Common myeloid progenitor, CD34-positive (primary cell): ENCODE results near the gene CDH26.

Experiments
- CTCF ChIA-PET: fragments of 350-600 bp; sonication (Branson Sonifier 250); formaldehyde crosslinking; loops from one replicate; lab custom pipeline; 2021; ENCODE audit warnings: antibody characterized with exemption; lab: Charles Lee
- POLR2A ChIA-PET: fragments of 350-600 bp; sonication (Branson Sonifier 250); formaldehyde crosslinking; loops from one replicate; lab custom pipeline; 2021; ENCODE audit warnings: antibody characterized with exemption; lab: Charles Lee
- DNase-seq, 3 donors: peaks; one replicate each; pipeline versions ENCODE4 v3.0.0 to v3.0.0-alpha.2; 2013
- H3K27ac ChIP-seq, 2 experiments: 1 replicate in 1 of 2; 2 replicates in 1 of 2; pipeline ENCODE4 v1.7.0; 2013; ENCODE audit warnings: inconsistent platforms in 2 of 2, low read length in 2 of 2, mild to moderate bottlenecking in 2 of 2, low read depth in 1 of 2, moderate library complexity in 1 of 2; ENCODE audit not compliant: severe bottlenecking in 2 of 2, insufficient read depth in 1 of 2, poor library complexity in 1 of 2
- H3K27me3 ChIP-seq, 5 experiments: replicated peaks in 2 of 5; 1 replicate in 3 of 5; 2 replicates in 2 of 5; pipeline versions ENCODE4 v1.6.1 to v1.7.0; 2013; ENCODE audit warnings: low read length in 4 of 5, mild to moderate bottlenecking in 2 of 5, moderate library complexity in 2 of 5, inconsistent platforms in 1 of 5; ENCODE audit not compliant: insufficient read depth in 5 of 5, control insufficient read depth in 4 of 5
- H3K36me3 ChIP-seq, 4 experiments: 1 replicate in 2 of 4; 2 replicates in 2 of 4; pipeline versions ENCODE4 v1.6.1 to v1.7.0; 2013; ENCODE audit warnings: low read length in 3 of 4, control low read depth in 1 of 4, mild to moderate bottlenecking in 1 of 4; ENCODE audit not compliant: control insufficient read depth in 4 of 4, insufficient read depth in 4 of 4
- H3K4me1 ChIP-seq, 4 experiments: 1 replicate in 3 of 4; 2 replicates in 1 of 4; pipeline versions ENCODE4 v1.6.1 to v1.7.1; 2013; ENCODE audit warnings: low read length in 3 of 4, mild to moderate bottlenecking in 3 of 4, control low read depth in 1 of 4, inconsistent platforms in 1 of 4, moderate library complexity in 1 of 4; ENCODE audit not compliant: control insufficient read depth in 4 of 4, insufficient read depth in 4 of 4; ENCODE audit errors: control extremely low read depth in 1 of 4
- H3K4me3 ChIP-seq, 7 experiments: 1 replicate in 4 of 7; 2 replicates in 3 of 7; pipeline versions ENCODE4 v1.5.1 to v1.7.0; 2013; ENCODE audit warnings: mild to moderate bottlenecking in 7 of 7, low read length in 6 of 7, moderate library complexity in 6 of 7, inconsistent platforms in 2 of 7, low read depth in 2 of 7, control low read depth in 1 of 7; ENCODE audit not compliant: insufficient read depth in 4 of 7, control insufficient read depth in 1 of 7; ENCODE audit errors: extremely low read depth in 1 of 7
- H3K9me3 ChIP-seq, 5 experiments: 1 replicate in 4 of 5; 2 replicates in 1 of 5; pipeline versions ENCODE4 v1.6.1 to v1.7.1; 2013; ENCODE audit warnings: low read length in 4 of 5, mild to moderate bottlenecking in 2 of 5, inconsistent platforms in 1 of 5, low read depth in 1 of 5, moderate library complexity in 1 of 5; ENCODE audit not compliant: control insufficient read depth in 4 of 5, insufficient read depth in 2 of 5; ENCODE audit errors: control extremely low read depth in 1 of 5
- WGBS: methylation state at CpG from one replicate; pipeline ENCODE4 v1.1.5; 2013; ENCODE audit not compliant: insufficient coverage; 5-methylcytosine and 5-hydroxymethylcytosine counted together

Gene CDH26

DNA sequence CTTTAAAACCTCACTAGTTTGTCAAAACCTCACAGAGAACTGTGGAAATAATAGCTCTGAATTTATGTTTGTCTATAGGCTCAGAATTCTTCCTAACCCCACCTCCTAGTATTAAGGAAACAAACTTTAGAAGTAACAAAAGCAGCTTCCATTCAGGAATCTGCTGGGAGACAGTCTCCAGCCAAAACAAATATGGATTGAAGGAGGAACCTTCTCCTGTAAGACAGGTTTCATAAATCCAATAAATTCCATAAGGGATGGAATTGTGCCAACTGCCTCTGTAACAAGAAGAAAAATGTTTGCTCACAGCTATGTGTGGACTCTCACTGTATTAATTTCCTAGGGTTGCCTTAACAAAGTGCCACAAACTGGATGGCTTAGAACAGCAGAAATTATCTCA, 32.3 kb upstream of the CDH26 start:
- Histone ChIP-seq H3K27ac (no peak overlapping the region), H3K4me3 (no peak overlapping the region), H3K27me3 (peaks cover 0 to 7% (median 0%) of the 10 kb centered on the region in 5 experiments), H3K4me1 (no peaks in the 10 kb centered on the region), H3K36me3 (no peaks in the 10 kb centered on the region), H3K9me3 (no peaks in the 10 kb centered on the region)
- no peak for DNase-seq
- CTCF ChIA-PET = interaction anchor here (2.6 kb wide), 1 partner anchor 10 kb away, joined by 8 read pairs; no protein-coding TSS in a partner anchor
- POLR2A ChIA-PET = no interaction called here

- 100% methylated on average over 6 of the region's 9 CpGs for WGBS
- no peaks in the 10 kb centered on the region for H3K36me3 ChIP-seq
- ChIA-PET CTCF (interaction anchor here (1.2 kb wide), 1 partner anchor 9 kb away, joined by 3 read pairs; the partner anchor contains the start of genes FAM217B and PPP1R3D), POLR2A (no interaction called here)
- H3K4me1 ChIP-seq = peaks cover 0 to 10% (median 6%) of the 10 kb centered on the region in 4 experiments
- H3K27ac ChIP-seq = no peak overlapping the region
- H3K27me3 ChIP-seq = peaks cover 0 to 7% (median 0%) of the 10 kb centered on the region in 5 experiments
- no peaks in the 10 kb centered on the region for H3K9me3 ChIP-seq
- no peak for DNase-seq
- H3K4me3 ChIP-seq = no peak overlapping the region
These were observed 26.5 kb upstream of the CDH26 start for GRCh38 chr20:59931511-59932312.

DNA sequence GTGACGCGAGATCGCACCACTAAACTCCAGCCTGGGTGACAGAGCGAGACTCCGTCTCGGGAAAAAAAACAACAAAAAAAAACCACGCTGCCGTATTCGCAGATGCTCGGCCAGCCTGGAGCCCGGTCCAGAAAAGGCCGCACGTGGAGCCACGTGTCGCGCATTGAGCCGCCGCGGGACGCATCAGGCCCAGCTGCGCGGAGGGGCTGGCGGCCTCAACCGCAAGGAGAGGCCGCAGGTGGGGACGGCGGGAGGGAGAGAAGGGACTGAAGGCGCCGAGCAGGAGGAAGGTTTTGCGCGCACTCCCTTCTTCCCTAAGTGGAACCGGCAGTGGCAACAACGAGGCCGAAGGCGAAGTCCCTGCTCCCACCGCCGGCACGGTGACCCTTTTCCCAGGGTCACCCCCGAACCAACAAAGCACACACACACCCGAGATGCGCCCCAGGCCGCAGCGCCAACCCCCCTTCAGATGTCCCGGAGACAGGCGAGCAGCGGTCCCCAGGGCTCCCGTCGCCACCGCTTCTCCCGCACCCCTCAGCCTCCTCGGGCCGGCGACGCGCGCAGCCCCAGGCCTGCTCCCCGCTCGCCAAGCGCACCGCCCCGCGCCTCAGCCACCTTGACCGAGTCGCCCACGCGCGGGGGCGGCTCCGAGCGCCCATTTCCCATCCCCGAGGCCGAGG, 25.5 kb upstream of the CDH26 start:
- WGBS = 85% methylated on average over 65 of the region's 72 CpGs
- H3K36me3 ChIP-seq = no peaks in the 10 kb centered on the region
- ChIA-PET CTCF (no interaction called here), POLR2A (no interaction called here)
- no peaks in the 10 kb centered on the region for H3K27me3 ChIP-seq
- no peaks in the 10 kb centered on the region for H3K9me3 ChIP-seq
- no peak overlapping the region for H3K27ac ChIP-seq
- peaks cover 0 to 13% (median 10%) of the 10 kb centered on the region in 4 experiments for H3K4me1 ChIP-seq
- no peak for DNase-seq
- no peak overlapping the region for H3K4me3 ChIP-seq

DNA sequence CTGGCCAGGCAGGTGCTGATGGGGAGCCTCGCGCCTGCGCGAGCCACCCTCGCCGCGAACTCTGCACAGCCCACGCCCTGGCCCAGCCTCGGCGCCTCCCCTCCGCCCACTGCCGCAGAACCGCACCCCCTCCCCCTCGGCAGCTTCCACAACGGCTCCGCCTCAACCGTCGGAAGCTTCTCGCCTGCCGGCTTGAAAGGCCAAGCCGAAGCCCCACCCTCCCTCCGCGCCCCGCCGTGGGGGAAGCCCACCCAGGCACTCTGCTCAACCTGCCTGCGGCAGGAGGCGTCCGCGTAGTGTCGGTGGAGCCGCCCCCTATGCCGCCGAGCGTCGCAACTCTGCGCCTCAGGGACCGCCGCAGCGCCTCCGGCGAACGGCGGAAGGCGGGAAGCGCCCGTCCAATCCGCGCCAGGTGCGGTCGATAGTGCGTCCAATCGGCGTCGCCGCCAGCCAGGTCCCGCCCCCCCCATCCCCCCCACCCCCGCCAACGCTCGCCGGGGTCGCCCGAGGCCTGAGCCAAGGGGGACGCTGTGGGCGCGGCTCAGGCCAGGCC, 24.9 kb upstream of the CDH26 start, which contains the start of gene SYCP2:
Gene SYCP2, minus strand, starts transcription at position 342 of the 553 bp plus-strand sequence. CDS start 11,224 bp downstream, outside the sequence.
- WGBS = 47% methylated on average over 33 of the region's 65 CpGs
- DNase-seq = peak; percentile 43 to 71 (median 68)
- H3K9me3 ChIP-seq = no peaks in the 10 kb centered on the region
- H3K36me3 ChIP-seq = no peaks in the 10 kb centered on the region
- peaks cover 0 to 19% (median 15%) of the 10 kb centered on the region in 4 experiments for H3K4me1 ChIP-seq
- ChIA-PET CTCF (interaction anchor here (1.1 to 2.8 kb wide), 3 partner anchors 12 to 36 kb away, joined by 3 to 22 read pairs (median 3); no protein-coding TSS in a partner anchor), POLR2A (no interaction called here)
- no peak within 1 kb of the TSS for H3K27ac ChIP-seq
- H3K27me3 ChIP-seq = no peaks in the 10 kb centered on the region
- H3K4me3 ChIP-seq = peak within 1 kb of the TSS; percentile 32 to 75 (median 64)

DNA sequence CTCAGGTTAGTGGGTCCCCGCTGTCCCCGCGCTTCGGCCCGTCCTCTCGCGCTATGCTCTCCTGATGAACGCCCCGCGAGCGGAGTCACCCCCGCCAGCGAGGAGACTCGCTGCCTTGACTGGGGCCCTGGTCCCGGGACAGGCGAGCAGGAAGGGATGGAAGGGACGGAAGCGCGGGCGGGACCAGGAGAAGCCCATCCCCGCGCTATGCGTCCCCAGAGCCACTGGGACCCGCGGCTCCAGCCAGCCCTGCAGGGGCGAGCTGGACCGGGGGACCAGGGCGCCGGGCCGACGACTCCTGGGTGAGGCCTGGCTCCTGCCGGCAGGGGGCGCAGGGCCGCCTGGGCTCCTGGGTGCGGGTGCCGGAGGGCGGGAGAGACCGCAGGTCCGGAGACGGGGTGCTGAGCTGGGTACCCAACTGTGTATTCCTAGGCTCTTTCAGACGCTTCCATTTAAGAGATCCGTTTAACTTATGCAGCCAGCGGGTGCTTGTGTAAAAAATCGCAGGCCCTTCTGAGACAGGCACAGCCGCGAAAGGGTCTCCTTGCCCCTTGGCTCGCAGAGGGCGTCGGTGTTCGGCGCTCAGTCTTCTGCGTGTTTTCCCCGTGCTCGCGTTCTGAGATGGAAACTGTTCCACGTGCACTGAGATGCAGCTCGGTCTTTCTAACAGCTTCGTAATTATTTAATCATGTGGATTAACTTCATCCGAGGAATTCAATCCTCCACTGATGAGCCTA, 24.2 kb upstream of the CDH26 start:
- no peaks in the 10 kb centered on the region for H3K27me3 ChIP-seq
- ChIA-PET CTCF (interaction anchor here (0.8 to 2.8 kb wide), 5 partner anchors 10 to 37 kb away, joined by 3 to 22 read pairs (median 3); no protein-coding TSS in a partner anchor), POLR2A (no interaction called here)
- no peaks in the 10 kb centered on the region for H3K9me3 ChIP-seq
- H3K27ac ChIP-seq = no peak overlapping the region
- H3K4me3 ChIP-seq = peak overlapping the region; percentile 32 to 75 (median 64)
- peak; percentile 70 to 81 (median 74) for DNase-seq
- peaks cover 0 to 26% (median 22%) of the 10 kb centered on the region in 4 experiments for H3K4me1 ChIP-seq
- WGBS = 7% methylated on average over 51 of the region's 59 CpGs
- H3K36me3 ChIP-seq = no peaks in the 10 kb centered on the region

DNA sequence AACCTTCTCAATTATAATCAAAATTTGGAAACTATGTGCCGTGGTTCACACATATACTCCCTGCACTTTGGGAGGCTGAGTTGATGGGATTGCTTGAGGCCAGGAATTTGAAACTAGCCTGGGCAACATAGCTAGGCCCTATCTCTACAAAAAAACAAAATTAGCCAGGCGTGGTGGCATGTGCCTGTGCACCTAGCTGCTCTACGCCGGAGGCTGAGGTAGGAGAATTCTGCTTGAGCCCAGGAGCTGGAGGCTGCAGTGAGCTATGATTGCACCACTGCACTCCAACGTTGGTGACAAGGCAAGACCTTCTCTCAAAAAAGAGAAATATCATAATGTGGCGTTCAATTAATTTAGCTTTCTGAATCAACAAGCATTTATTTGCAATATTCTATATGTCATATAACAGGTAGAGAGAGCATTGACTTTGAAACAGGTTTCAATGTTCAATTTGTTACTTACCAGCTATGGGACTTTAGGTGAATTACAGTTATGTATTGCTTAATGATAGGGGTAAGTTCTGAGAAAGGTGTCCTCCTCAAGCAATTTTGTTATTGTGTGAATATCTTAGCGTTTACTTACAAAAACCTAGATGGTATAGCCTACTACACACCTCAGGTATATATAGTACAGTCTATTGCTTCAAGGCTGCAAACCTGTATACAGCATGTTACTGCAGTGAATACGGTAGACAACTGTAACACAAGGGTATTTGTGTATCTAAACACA, 22.6 kb upstream of the CDH26 start:
- 100% methylated on average over 2 of the region's 8 CpGs for WGBS
- ChIA-PET CTCF (interaction anchor here (0.8 to 2.8 kb wide), 7 partner anchors 9 to 278 kb away, joined by 3 to 22 read pairs (median 4); no protein-coding TSS in a partner anchor), POLR2A (interaction anchor here (0.6 kb wide), 1 partner anchor 224 kb away, joined by 3 read pairs; no protein-coding TSS in a partner anchor)
- H3K9me3 ChIP-seq = no peaks in the 10 kb centered on the region
- no peak overlapping the region for H3K4me3 ChIP-seq
- no peaks in the 10 kb centered on the region for H3K27me3 ChIP-seq
- H3K27ac ChIP-seq = no peak overlapping the region
- H3K36me3 ChIP-seq = no peaks in the 10 kb centered on the region
- DNase-seq = no peak
- H3K4me1 ChIP-seq = peaks cover 0 to 33% (median 32%) of the 10 kb centered on the region in 4 experiments
